Ammon's horn (tissue), 1 donor: Measurements from ENCODE around the gene FAM53A.

Source experiments
- DNase-seq: peaks from one replicate; pipeline ENCODE4 v3.0.0-alpha.2; 2016; ENCODE audit warnings: low spot score

Gene FAM53A

DNA sequence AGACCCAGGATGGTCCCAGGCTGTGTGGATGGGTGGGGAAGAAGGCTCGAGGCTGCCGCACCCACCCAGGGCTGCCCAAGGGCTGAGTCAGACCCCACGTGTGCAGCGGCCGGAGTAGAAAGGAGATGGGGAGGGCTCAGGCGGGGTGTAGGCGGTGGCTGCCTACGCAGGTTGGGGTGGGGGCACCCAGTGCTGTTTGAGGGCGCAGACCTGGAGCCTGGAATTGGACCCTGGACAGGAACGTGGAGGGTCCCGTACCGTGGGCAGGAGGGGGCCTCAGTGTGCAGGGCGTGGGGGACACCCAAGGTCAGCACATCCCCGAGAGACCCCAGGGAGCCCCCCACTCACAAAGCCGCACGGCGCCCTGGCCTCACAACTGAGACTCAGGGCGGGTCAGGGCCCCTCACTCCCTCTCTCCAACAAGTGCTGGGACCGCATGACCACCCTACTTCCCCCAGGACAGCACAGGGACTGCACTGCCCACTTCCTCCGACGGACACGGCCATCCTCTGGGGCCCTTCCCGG is 79.9 kb downstream of the FAM53A start:
- DNase-seq = no peak

DNA sequence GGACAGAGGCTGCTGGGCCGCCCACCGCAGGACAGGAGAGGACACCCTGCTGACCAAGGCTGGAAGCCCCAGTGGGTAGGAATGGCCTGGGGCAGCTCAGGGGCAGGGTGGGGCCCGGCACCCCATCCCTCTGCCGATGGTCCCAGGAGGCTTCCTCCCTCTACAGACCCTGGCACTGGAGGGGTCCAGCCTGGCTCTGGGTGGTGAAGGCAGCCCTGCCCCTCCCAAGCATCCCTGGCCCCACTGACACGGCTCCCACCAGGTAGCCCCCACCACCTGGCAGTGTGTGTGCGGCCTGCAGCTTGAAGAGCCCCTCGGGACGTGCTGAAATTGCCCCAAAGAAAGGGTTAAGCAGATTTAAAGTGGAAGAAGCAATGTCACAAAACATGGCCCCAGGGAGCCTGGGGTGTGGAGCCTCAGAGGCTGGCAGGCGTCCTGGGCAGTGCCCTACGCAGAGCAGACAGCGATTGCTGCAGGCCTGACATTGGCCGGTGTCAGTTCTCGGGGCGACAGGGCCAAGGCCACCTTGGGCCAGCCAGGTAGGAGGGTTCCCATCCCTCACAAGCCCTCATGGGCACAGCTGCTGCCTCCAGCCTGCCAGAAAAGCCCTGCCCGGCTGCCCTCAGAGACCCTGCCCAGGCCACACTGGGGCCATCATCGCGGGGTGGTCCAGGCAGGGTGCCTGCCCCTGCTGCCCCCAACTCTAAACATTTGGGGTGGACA is 80.5 kb downstream of the FAM53A start:
- DNase-seq = no peak

DNA sequence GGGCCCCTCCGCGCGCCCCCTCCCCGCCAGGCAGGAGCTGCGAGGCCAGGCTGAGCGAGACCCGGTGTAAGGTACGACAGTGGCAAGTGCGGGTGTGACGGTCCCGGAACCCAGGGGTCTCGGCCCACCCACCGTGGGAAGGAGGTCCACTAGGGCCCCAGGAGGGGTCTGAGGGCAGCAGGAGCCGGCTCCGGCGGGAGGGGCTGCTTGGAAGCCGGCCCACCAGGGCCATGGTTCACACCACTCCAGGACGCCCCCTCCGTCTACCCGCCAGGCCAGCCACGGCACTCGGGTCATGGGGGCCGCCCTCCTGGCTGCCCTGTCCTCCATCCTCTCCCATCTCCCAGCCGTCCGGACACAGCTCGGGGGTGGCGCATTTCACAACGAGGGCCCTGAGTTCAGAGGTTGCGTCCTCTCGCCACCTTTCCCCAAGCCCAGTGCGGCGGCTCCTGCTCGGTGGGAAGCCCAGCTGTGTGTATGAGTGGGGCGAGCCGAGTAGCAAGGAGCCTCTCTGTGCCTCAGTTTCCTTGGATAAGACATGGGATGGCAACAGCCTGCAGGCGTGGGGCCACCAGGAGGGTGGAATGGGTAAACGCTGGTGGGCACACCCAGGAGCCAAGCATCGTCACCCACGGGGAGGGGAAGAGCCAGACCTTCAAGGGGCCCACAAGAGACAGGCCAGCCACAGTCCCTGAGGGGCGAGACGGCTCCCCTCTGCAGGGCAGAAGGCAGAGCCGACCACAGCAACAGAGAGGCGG is 81.3 kb downstream of the FAM53A start:
- DNase-seq = no peak

DNA sequence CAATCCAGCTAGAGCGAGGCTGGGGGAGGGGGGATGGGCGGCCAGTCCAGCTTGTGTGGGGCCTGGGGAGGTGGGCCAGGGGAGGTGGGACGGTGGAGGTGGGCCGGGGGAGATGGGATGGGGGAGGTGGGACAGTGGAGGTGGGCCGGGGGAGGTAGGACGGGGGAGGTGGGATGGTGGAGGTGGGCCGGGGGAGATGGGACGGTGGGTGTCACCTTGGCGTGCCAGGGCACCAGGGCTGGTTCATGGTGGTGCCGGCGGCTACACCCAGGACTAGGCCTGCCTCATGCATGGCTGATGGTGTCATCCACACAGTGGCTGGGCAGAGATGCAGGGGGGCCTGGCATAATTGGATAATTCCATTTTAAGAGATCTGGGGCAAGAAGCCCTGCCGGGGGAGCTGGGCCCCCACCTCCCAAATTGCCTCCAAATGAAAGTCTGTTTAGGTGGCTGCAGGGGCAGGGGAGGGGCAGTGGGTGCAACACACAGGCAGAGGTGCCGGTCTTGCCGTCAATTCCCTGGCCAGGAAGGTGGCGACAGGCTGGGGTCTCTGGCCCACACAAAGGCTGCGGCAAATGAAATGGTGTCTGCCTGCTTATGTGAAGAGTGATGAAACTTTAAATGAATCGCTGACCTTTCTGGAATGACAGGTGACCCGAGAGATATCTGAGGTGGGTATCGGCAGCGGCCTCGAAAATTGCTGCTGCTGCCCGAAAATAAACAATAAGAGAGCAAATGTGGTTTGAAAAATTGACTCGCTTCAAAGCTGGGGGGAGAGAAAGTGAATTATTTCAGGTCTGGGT is 82.1 kb downstream of the FAM53A start:
- DNase-seq = no peak

DNA sequence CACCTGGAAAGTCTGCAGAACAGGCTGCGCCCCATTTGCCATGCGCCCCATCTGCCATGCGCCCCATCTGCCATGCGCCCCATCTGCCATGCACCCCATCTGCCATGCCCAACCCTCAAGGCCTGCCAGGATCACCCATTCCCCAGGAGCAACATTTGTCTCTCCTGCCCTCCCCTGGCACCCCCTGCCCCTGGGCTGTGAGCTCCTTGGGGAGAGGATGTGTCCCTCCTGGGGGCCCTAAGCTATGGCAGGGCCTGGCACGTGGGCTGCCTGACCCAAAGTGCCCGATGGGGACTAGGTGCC is 82.6 kb downstream of the FAM53A start:
- no peak for DNase-seq

DNA sequence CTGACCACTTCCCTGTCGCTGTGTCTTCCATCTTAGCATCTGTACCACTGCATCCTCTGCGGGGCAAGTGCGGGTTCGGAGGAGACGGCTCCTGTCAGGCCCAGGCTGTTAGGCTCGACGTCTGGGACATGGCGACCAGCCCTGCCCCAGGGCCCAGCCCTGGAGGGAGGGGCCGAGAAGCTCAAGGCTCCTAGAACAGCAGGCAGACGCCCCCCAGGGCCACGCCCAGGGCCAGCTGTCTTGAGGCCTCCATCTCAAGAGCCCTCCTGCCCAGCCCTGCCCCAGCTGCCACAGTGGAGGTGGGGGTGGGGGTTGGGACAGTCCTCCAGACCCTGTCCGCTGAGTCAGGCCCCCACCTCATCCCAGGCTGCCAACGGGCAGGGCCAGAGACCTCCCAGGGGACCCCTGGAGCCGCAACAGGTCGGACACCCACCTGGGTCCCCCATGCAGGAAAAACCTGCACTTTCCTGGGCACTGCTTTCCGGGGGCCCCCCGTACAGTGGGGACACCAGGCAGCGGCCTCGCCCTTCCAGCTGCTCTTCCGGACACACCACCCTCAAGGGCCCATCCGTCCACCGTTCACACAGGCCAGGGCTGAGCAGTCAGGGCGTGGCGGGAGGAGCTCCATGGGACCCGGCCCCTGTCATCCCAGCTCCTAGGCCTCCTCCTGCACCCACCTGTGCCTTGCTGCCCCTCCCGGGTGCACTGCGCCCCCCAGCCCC is 83.1 kb downstream of the FAM53A start:
- no peak for DNase-seq

DNA sequence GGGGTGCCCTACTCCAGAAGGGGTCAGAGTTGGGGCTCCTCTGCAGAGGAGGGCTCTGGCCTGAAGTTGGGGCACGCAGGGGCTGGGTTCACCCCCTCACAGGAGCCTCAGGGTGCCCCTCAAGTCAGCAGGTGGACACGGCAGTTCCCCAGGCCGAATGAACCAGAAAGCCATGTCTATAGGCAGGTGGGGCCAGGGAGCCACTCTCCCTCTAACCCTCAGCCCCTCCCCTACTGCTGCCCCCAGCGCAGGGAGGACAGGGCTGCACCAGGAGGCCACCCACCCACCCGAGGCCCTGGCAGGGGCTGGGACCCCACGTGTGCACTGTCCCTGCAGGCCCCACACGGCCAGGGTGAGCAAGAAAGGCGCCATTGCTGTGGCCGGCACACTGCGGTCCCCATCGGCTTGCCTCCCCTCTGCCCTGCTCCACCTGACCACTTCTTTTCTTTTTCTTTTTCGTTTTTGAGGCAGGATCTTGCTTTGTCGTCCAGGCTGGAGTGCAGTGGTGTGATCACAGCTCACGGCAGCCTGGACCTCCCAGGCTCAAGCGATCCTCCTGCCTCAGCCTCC is 83.8 kb downstream of the FAM53A start:
- DNase-seq = no peak

DNA sequence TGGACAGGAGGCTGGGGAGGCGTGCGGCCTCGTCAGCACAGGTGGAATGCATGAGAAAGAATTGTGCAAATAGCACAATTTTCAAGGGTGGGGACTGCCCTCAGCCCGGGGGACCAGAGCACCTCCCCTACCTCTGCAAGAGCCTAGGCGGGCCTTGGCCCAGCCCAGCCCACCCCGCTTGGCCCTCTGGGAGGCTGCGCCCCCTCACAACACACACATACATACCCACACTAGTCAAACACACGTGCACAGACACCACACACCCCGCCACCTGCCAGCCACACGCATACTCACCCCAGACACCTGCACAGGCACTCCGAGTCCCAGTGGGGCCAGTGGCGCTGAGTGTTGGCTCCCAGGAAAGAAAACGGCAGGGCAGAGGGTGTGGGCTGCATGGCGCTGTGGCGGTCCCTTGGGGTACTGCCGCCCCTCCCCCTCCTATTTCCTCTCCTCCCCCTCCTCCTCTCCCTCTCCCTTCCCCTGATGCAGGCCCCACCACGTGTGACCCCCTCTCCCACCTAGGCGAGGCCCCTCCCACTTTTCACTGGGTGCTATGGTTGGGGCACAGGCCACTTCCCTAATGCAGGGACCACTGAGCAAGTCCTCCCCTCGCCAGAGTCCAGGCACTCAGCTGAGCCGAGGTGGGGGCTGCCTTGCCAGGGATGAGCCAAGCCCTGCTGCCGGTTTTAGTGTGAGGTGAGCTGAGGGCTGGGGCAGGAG is 84.5 kb downstream of the FAM53A start:
- no peak for DNase-seq

DNA sequence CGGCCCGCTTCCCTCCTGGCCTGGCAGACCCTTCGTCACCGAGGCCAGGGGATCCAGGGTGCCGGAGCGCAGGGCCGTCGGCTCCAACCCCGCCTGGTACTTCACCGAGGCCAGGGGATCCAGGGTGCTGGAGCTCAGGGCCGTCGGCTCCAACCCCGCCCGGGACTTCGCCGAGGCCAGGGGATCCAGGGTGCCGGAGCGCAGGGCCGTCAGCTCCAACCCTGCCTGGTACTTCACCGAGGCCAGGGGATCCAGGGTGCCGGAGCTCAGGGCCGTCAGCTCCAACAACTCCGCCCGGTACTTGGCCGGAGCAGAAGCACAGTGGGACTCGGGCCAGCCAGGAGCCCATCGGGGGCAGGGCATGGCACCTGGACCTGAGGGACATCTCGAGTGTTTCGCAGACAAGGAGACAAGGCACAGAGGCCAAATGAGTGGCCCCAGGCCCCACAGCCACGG is 85.1 kb downstream of the FAM53A start:
- DNase-seq = no peak

DNA sequence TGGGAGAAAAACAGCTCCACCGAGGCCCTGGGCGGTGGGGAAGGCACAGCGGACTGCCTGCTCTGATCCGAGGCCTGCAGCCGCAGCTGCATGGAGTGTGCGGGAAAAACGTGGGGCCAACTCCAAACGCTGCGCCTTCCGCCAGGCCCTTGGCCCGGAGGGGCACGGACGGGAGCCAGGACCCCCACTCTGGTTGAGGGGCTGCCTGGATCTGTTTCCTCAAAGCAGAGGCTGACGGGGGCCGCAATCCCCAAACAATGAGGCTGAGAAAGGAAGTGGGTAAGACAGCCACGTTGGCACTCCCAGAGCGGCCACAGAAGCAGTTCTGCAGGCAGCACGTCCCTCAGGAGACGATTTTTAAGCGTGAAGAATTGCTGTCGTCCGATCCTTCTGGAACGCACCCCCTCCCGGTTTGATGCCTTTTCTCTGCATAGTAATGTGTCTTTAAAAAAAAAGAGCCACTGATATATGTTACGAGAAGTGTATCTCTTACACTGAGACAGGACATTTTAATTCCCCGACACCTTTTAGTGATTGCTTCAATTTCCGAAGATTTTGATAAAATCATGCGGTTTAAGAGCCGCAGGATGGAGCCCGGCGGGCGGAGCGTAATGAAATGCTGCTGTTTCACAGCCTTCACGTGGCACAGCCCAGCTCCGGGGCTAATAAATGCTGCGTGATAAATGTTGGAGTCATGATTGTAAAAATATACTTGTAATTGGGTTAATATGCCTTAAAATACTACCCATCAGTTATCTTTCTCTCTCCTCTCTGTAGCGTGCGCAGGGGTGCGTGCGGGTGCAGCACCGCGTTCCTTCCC is 85.7 kb downstream of the FAM53A start:
- DNase-seq = no peak

DNA sequence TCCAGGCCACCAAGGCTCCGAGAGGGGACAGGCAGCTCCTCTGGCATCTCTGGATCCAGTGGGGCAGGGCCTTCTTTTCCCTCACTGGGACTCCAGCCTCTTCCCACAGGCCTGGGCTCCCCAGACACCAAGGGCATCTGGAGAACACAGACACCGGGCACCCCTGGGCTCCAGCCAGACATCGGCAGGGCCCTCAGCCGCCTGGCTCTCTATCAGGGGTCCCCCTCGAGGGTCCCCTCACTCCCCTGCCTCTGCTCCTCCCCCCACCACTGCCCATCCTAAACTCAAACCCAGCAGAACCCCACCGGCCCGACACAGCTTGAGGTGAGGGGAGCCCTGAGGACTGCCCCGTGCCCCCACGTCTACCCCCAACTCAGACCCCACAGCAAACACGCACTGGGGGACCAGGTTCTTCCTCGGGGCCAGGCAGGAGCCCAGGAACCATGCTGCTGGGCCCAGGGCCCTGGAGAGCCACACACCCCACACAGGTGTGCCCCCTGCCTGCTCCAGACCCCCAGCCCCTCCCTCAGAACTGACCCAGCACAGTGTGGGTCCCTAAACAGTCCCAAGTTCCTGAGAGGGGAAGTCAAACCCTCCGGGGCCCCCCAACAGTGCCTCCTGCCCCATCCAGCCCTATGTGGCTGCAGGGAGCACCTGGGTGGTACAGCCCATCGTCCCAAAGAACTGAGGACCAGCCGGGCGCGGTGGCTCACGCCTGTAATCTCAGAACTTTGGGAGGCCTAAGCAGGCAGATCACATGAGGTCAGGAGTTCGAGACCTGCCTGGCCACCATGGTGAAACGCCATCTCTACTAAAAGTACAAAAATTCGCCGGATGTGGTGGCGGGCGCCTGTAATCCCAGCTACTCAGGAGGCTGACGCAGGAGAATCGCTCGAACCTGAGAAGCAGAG is 86.8 kb downstream of the FAM53A start:
- no peak for DNase-seq

DNA sequence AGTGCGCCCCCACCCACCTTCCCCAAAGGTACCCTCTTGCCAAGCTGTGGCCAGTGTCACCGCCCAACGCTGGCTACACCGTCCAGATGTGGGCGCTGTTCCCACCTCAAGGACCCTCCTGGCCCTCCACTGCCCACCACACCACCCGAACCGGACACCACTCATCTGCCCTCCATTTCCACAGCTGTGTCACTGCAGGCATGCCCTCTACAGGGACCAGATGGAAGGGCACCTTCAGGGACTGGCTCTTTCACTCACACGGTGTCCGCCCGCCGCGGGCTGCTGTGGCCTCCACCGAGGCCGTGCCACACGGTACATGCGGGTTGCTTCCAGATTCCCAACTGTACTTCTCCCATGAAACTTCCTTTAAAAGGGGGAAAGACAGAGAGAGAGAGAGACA is 87.7 kb downstream of the FAM53A start:
- no peak for DNase-seq

DNA sequence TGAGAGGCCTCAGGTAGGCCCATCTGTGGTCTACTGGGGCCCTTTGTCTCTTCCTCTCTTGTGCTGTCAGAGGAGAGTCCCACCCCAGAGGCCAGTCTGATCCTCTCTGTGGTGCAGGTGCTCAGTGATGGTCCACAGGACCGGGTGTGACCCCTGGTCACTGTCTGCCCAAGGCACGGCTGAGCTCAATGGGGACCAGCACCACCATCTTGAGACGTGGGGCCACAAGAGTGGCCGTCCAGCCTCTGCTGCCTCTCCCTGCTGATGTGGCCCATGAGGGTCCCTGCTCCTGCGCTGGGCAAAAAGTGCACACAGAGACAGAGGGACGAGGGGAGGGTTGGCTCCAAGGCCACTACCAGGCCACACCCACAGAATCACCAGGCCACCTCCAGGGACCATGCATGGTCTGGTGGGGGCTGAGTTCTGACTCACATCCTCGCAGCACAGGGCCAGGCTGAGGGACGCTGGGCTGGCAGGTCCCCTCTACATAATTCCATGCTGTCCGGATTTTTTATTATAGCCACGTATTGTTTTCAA is 88.3 kb downstream of the FAM53A start:
- DNase-seq = no peak

DNA sequence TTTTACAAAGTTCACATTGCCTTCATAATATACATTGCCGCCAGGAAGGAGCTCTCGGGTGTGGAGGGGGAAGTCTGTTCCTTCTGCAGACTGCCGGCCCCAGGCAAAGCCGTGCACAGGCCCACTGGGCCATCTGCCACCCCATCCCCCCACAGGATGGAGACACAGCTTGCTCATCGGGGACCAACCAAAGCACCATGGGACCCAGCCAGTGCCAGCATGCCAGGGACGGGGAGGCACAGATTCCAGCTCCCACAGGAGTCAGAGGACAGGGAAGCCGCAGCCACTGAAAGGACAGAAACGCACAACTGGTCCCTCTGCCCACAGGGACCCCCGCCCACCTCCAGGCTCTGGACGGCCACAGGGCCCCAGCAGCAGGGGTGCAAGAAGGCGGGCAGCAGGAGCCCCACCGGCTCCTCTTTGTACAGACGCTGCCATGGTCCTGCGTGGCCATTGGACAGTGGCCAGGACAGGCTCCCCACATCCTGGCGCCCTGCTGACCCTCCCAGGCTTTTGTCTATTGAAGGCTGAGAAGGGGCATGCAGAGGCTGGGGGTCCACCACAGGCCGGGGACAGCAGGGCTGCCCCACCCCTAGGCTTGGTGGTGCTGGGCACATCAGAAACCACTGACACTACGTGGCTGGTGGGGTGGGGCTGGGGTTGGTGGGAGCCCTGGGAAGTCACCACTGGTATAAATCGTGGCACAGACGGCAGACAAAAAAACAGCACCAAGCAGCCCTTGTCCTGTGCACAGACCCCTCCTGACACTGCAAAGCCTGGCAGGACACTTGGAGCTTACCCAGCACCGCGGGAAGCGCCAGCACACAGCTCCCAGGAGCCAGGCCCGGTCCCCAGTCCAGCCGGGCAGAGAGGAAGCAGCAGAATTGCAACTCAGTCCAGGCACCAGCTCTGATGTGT is 89.0 kb downstream of the FAM53A start:
- no peak for DNase-seq

DNA sequence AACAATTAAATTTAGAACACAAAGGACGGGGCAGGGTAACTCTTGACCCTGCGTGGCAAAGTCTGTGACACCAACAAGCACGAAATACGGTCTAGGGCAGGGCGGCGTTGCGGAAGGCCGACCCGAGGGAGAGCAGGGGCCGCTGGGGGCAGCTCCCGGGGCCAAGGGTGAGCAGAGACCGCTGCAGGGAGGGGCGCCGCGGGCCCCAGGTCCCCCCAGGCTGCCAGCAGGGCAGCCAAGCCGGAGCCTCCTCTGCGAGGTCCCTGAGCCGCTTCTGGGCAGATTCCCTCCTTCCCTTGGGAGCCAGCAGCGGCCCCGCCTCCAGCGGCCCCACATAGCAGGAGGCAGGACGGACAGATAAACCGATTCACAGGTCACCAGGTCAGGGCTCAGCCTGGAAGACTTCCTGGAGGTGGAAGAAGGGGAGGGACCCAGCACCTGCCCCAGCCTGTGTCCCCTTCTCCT is 90.2 kb downstream of the FAM53A start:
- DNase-seq = no peak

DNA sequence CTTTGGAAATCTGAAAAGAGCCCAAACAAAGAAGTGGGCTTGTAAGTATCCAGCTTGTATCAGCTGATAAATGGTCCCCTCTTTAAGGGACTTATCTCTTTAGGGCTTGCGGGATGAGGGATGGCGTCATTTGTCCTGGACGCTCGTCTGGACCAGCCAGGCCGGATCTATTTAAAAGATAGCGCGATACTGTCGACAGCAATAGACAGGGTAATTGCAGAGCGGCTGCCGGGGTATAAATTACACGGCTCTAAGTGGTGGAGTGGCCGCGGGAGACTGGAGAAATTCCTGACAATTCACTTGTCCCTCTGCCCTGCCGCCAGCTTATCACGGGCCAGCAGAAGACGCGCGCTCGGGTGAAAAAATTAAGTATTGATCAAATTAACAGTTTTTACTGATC is 90.7 kb downstream of the FAM53A start:
- DNase-seq = no peak

DNA sequence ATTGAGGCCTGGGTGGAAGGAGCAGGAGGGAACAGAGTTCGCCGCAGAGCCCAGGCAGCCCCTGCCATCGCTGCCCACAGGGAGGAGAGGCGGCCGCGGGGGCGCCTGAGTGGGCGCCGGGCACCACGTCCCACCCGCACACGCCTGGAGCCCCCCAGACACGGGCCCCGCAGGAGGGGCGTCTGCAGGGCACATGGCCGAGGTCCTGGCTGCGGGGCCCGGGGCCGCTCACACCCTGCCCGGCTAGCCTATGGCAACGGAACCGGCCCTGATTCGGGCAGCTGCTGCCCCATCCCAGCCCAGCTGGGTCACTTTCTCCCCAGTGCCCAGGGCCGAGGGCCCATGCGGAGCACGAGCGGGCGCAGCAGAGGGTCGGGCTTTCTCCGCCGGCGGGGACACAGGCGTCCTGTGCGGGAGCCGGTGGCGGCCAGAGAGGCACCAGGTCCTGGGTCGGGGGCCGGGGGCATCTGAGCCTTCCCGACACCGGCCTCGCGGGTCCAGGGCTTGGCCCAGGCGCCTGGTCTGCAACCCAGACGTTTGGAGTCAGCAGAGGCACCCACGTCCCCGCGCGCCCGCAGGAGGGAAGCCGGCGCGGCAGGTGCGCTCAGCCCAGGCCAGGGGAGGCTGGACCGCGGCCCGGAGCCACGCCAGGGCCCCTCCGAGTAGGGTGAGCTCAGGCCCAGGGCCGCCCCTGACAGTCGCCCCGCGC is 91.2 kb downstream of the FAM53A start:
- DNase-seq = no peak
